Caki2 (cell line): Measurements from ENCODE around the gene DNAAF3. TPM values are rescaled to one million over a fixed set of nuclear protein-coding genes. Genes with fewer than 3 reads are reported as not detected.
"Not testable (repeated sequence)": the region's sequence is repeated elsewhere in the genome, so short reads cannot be mapped to it uniquely, and the experiment has no call there.

Experiments
- DNase-seq: peaks from one replicate; pipeline ENCODE4 v3.0.0-alpha.2; 2015; ENCODE audit warnings: low read depth
- in situ Hi-C: cut with HindIII; loops from 2 replicates; pipeline ENCODE4 v1.10.0; 2016; ENCODE audit warnings: low sequenced_read_pairs, low pct_unique_long_range_greater_than_20kb, mixed read lengths
- total RNA-seq: library from RNA; depleted of rRNA; stranded (reverse); fragments of >200 nt; shearing (Covaris generic); gene quantifications from 2 replicates; pipeline ENCODE4 v1.2.3, GENCODE V29; 2014; ENCODE audit warnings: low replicate concordance; rRNA removed

Gene DNAAF3
- total RNA-seq: 30.9 and 32.8 TPM in 2 replicates

- in situ Hi-C loops: no loop called here
- DNase-seq: peak; percentile 98
Measured at GRCh38 chr19:55166530-55167268, at the start of gene DNAAF3. DNAAF3 (minus strand) TSS chr19:55166613; CDS start chr19:55166413, 200 bp downstream.

GRCh38 chr19:55213547-55213946, 47.1 kb upstream of the DNAAF3 start:
- in situ Hi-C loops: no loop called here
- no peak for DNase-seq

- no peak for DNase-seq
Measured at GRCh38 chr19:55212447-55212846, 46.0 kb upstream of the DNAAF3 start.

DNA sequence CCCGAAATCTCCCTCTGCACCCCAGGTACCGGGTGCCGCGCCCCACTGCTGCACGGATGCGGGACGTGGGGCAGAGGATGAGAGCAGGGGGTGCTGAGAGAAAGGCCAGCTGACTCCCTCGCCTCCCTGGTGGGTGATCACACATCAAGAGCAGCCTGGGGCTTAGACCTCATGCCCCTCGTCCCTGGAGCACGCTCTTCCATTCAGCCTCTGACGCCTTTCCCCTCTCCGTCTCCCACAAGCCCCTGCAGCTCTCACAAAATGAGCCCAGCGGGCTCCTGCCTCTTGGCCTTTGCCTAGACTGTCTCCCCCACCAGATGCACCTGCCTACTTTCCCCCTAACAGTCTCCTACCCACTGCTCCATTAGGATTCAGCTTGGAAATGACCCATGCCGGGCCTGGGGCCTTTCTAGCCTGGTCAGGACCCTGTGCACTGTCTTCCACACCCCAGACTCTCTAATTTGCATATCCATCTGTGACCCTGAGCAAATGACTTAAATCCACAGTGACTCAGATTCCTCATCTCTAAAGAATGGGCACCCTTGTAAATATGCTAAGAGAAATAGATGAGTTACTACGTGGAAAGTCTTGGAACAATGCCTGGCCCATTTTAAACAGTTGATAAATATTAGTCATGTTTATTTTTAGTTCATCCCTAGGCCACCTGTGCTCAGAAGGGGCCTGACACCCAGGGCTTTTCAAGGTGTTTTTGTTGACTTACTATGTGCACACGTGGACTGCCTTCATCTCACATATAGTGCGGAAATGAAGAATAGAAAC, 43.5 kb upstream of the DNAAF3 start:
- in situ Hi-C loops: no loop called here
- peak; percentile 96 for DNase-seq

More at GRCh38 chr19:55212447-55212846, 46.0 kb upstream of the DNAAF3 start:
- in situ Hi-C loops: no loop called here

- peak; percentile 69 for DNase-seq
- in situ Hi-C loops: no loop called here
Measured at GRCh38 chr19:55208880-55209692, 42.7 kb upstream of the DNAAF3 start, which contains the start of gene PTPRH. PTPRH (minus strand) TSS chr19:55209501; CDS start chr19:55209433, 68 bp downstream.

GRCh38 chr19:55206664-55207500, 40.5 kb upstream of the DNAAF3 start:
- DNase-seq: peak; percentile 95
- in situ Hi-C loops: no loop called here

DNA sequence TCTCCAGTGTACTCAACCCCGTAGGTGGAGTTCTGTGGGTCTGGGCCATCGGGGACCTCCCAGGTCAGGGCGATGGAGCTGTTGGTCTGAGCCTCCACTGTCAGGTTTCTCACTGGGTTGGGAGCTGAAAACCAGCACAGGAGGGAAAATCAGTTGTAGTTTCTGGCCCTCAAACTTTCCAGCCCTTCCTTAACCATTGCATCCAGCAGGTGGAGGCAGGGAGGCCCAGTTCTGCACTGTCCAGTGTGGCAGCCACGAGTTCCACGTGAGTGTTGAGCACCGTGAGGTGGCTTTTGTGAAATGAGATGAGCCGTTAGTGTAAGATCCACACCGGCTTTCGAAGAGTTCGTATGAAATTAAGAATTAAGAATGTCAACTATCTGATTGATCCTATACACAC, 35.8 kb upstream of the DNAAF3 start:
- DNase-seq, in situ Hi-C loops: not testable (repeated sequence)

DNA sequence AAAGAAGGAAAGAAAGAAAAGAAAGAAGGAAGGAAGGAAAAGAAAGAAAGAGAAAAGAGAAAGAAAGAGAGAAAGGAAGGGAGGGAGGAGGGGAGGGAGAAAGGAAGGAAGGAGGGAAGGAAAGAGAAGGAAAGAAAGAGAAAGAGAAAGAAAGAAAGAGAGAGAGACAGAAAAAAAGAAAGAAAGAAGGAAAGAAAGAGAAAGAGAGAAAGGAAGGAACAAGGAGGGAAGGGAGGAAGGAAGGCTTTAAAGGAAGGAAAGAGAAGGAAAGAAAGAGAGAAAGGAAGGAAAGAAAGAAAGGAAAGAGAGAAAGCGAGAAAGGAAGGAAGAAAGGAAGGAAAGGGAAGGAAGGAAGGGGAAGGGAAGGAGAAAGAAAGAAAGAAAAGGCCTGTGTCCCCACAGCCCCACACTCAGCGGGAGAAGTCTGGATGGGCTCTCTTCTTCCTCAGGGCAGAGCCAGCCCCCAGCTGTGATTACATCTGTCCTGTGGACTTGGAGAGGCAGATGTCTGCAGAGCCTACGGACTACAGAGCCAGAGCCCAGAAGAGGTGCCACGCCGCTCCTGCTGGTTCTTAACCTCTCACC, 33.3 kb upstream of the DNAAF3 start:
- in situ Hi-C loops: no loop called here

DNA sequence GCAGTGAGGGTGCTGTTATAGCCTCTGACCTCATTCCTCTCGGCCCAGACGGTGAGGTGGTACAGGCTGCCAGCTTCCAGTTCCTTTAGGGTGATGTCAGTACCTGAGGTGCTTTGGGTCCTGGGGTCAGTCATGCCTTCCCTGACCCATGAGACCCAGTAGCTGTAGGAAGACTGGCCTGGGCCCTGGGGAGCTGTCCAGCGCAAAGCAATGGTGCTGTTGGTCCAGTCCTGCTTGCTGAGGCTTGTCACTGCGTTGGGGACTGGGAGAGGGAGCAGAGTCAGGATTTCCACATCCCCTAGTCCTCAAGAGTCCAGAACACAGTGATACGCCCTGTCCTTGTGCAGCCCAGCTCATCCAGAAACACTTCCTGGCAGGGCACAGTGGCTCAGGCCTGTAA, 32.2 kb upstream of the DNAAF3 start:
- DNase-seq: no peak
- in situ Hi-C loops: no loop called here

More for the DNA sequence above, 33.3 kb upstream of the DNAAF3 start:
- DNase-seq: no peak

DNA sequence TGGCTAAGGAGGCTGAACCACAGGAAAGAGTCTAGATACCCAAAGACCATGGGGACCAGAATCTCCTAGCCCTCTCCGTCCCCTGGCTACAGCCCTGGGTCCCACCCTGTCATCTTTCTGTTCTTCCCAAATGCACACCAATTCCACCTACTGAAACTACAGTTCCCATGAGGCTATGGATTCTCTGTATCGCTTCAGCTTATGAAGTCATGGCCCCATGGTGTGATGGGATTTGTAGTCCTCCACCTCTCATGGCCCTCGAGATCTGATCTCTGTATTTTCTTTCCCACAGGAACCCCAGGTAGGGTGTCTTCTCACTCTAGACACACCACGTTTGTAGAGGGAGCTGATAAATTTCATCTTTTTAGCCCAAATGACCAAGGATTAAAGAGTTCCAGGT, 31.1 kb upstream of the DNAAF3 start:
- DNase-seq: no peak
- in situ Hi-C loops: no loop called here

DNA sequence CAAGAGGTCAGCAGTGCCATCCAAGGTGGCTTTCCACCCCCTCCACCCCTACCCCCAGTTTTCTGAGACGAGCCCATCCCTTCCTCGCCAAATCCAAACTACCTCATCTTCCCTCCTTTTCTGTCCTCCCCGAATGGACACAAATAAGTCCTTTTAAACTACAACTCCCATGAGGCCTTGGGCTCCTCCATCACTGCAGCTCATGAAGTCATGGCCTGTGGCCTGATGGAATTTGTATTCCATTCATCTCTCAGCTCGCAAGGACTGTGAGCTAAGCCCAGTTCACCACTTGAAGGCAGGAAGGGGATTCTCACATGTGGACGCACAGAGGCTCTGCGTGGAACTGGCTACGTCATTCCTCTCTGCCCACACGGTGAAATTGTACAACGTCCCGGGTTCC, 30.4 kb upstream of the DNAAF3 start:
- in situ Hi-C loops: no loop called here
- no peak for DNase-seq

GRCh38 chr19:55193481-55193880, 27.1 kb upstream of the DNAAF3 start:
- in situ Hi-C loops: no loop called here
- DNase-seq: no peak

DNA sequence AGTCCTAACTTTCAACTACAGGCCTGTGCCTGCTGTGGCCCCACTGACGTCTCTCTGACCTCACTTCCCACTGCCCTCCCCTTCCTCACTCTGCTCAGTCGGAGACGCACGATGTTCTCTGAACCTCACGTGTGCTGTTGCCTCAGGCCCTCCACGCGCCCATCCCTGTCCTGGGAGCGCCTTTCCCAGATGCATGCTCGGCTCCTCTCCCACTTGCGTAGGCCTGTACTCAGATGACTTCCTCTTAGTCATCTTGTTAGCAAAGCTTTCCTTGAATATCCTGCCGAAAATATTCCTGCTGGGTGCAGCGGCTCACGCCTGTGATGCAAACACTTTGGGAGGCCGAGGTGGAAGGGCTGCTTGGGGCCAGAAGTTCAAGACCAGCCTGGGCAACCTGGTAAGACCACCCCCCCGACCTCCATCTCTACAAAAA, 23.0 kb upstream of the DNAAF3 start:
- DNase-seq: peak; percentile 96
- in situ Hi-C loops: no loop called here

DNA sequence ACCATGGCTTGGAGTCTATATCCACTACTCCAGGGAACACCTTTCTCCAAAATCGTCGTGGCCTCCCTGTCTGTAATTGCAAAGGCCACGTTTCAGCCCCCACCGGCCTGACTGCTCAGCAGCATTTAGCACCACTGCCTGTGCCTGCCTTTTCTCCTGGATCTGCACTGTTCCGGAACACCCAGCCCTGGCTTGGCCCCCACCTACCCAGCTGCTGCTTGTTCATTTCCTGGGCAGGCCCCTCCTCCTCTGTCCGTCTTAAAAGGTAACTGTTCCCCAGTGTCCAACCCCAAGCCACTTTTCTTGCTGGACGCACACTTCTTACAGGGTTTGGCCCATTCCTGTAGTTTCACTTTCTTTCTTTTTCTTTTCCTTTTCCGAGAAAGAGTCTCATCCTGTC, 22.2 kb upstream of the DNAAF3 start:
- DNase-seq: peak; percentile 56
- in situ Hi-C loops: no loop called here

GRCh38 chr19:55186080-55186479, 19.7 kb upstream of the DNAAF3 start:
- DNase-seq: no peak
- in situ Hi-C loops: no loop called here

GRCh38 chr19:55181740-55182139, 15.3 kb upstream of the DNAAF3 start:
- in situ Hi-C loops: no loop called here
- no peak for DNase-seq
